DOHH2 (cell line): ENCODE results near the gene ARL15.

ENCODE experiments used
- CTCF ChIP-seq: fragments of 200-600 bp; sonication (generic); IDR thresholded peaks from one replicate; pipeline ENCODE4 v1.5.1; 2014; ENCODE audit warnings: antibody characterized with exemption, mild to moderate bottlenecking, low read depth, low read length; ENCODE audit not compliant: poor library complexity, severe bottlenecking
- EZH2phosphoT487 ChIP-seq: fragments of 200-600 bp; sonication (generic); IDR thresholded peaks from 2 replicates; pipeline ENCODE4 v1.6.1; 2017; ENCODE audit warnings: borderline replicate concordance, mild to moderate bottlenecking, antibody characterized with exemption, low read length, moderate library complexity, mixed read lengths

DNA sequence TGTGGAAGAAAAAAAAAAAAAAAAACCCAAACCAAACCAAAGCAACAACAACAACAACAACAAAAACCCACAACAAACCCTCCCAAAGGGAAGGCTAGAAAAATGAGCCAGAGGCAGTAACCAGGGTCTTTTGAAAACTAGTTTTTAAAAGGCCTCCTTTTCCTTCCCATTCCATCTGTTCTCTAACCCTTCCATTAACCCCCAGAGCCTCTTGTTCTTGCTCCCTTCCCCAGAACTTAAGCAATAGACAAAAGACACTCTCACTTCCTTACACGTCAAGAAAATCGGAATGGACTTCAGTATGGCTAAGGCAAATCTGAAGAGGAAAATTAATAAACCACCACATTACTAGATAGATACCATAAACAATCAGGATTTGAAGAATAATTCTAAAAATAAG, 292.8 kb downstream of the ARL15 start:
- TF ChIP-seq CTCF (no peak), EZH2phosphoT487 (no peak)
